ENCODE results near the gene MAGI1. TPM values are rescaled to one million over a fixed set of nuclear protein-coding genes. Genes with fewer than 3 reads are reported as not detected.

MAGI1 gene
- total RNA-seq, 3 donors from 2014 or later (not counting 1 experiment from before 2014, with no cell fraction given): not detected

GRCh38 chr3:65983100-65983499 lies 55.6 kb downstream of the MAGI1 start:
- Mint-ChIP-seq H3K4me1 (no peaks in the 10 kb centered on the region), H3K36me3 (no peaks in the 10 kb centered on the region), H3K9me3 (no peaks in the 10 kb centered on the region), H3K27me3 (ENCODE audit: low read depth in 2 of 2) (no peaks in the 10 kb centered on the region), H3K4me3 (no peak overlapping the region), H3K27ac (no peak overlapping the region)
- WGBS (ENCODE audit: insufficient coverage): 88% methylated on average over 1 of the region's 1 CpG
- no peak for DNase-seq
- Histone ChIP-seq H3K27ac (ENCODE audit: low read length) (no peak overlapping the region), H3K27me3 (ENCODE audit: control insufficient read depth, insufficient read depth, low read length) (no peaks in the 10 kb centered on the region), H3K4me3 (ENCODE audit: low read length) (no peak overlapping the region), H3K4me1 (ENCODE audit: control insufficient read depth, insufficient read depth, low read length) (no peaks in the 10 kb centered on the region), H3K9me3 (ENCODE audit: control insufficient read depth, insufficient read depth, low read length) (no peaks in the 10 kb centered on the region), H3K36me3 (ENCODE audit: control insufficient read depth, insufficient read depth, low read length) (no peaks in the 10 kb centered on the region)
- ATAC-seq: no peak
- TF ChIP-seq CTCF (IDR thresholded peaks at IDR 0.05): no peak
- intact Hi-C loops (cut with micrococcal nuclease): no loop called here

- TF ChIP-seq CTCF (IDR thresholded peaks at IDR 0.05): no peak
- no peaks in the 10 kb centered on the region for H3K27me3 ChIP-seq (ENCODE audit: control insufficient read depth, insufficient read depth, low read length)
- 91% methylated on average over 4 of the region's 4 CpGs for WGBS (ENCODE audit: insufficient coverage)
- DNase-seq (no peak), ATAC-seq (no peak)
- no peaks in the 10 kb centered on the region for H3K4me1 ChIP-seq (ENCODE audit: control insufficient read depth, insufficient read depth, low read length)
- Mint-ChIP-seq H3K4me3 (no peak overlapping the region), H3K27me3 (ENCODE audit: low read depth in 2 of 2) (no peaks in the 10 kb centered on the region), H3K36me3 (no peaks in the 10 kb centered on the region), H3K9me3 (peaks cover 0 to 4% of the 10 kb centered on the region in 2 donors), H3K27ac (no peak overlapping the region), H3K4me1 (no peaks in the 10 kb centered on the region)
- H3K36me3 ChIP-seq (ENCODE audit: control insufficient read depth, insufficient read depth, low read length): no peaks in the 10 kb centered on the region
- no peaks in the 10 kb centered on the region for H3K9me3 ChIP-seq (ENCODE audit: control insufficient read depth, insufficient read depth, low read length)
- intact Hi-C loops (cut with micrococcal nuclease): no loop called here
- no peak overlapping the region for H3K27ac ChIP-seq (ENCODE audit: low read length)
- no peak overlapping the region for H3K4me3 ChIP-seq (ENCODE audit: low read length)
Measured at GRCh38 chr3:65979731-65980130, 59.0 kb downstream of the MAGI1 start.

DNA sequence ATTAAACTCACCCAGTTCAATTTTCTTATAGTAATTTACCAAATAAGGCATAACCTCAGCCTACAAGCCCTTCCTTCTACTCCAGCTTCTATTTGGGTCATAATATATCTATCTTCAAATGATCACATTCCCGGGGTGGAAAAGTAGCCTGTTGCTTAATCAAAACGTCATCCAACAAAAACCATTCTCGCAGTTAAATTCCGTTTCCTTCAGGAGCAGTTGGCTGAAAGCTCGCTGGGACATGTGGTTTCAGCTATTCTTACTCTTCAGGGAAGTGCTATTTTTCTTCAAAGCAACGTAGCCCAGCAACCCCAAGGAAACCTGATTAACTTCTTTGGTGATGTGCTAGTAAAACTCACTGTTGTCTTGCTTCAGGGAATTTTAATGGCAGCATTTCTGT lies 59.6 kb downstream of the MAGI1 start:
- TF ChIP-seq CTCF (IDR thresholded peaks at IDR 0.05): no peak
- ATAC-seq (no peak), DNase-seq (no peak)
- H3K36me3 ChIP-seq (ENCODE audit: control insufficient read depth, insufficient read depth, low read length): no peaks in the 10 kb centered on the region
- WGBS (ENCODE audit: insufficient coverage): 70% methylated on average over 6 of the region's 6 CpGs
- H3K4me1 ChIP-seq (ENCODE audit: control insufficient read depth, insufficient read depth, low read length): no peaks in the 10 kb centered on the region
- H3K4me3 ChIP-seq (ENCODE audit: low read length): no peak overlapping the region
- intact Hi-C loops (cut with micrococcal nuclease): no loop called here
- H3K27ac ChIP-seq (ENCODE audit: low read length): no peak overlapping the region
- H3K9me3 Mint-ChIP-seq: peaks cover 0 to 4% of the 10 kb centered on the region in 2 donors
- H3K27me3 Mint-ChIP-seq (ENCODE audit: low read depth in 2 of 2): no peaks in the 10 kb centered on the region
- H3K4me3 Mint-ChIP-seq: no peak overlapping the region
- no peak overlapping the region for H3K27ac Mint-ChIP-seq
- no peaks in the 10 kb centered on the region for H3K27me3 ChIP-seq (ENCODE audit: control insufficient read depth, insufficient read depth, low read length)
- H3K9me3 ChIP-seq (ENCODE audit: control insufficient read depth, insufficient read depth, low read length): no peaks in the 10 kb centered on the region
- H3K36me3 Mint-ChIP-seq: no peaks in the 10 kb centered on the region
- H3K4me1 Mint-ChIP-seq: no peaks in the 10 kb centered on the region

GRCh38 chr3:65978116-65978515 lies 60.6 kb downstream of the MAGI1 start:
- ATAC-seq (no peak), DNase-seq (no peak)
- no peak for TF ChIP-seq CTCF (IDR thresholded peaks at IDR 0.05)

More at GRCh38 chr3:65978116-65978515, 60.6 kb downstream of the MAGI1 start:
- no peaks in the 10 kb centered on the region for H3K36me3 Mint-ChIP-seq
- H3K4me1 Mint-ChIP-seq: no peaks in the 10 kb centered on the region
- H3K27me3 Mint-ChIP-seq (ENCODE audit: low read depth in 2 of 2): no peaks in the 10 kb centered on the region
- Histone ChIP-seq H3K27me3 (ENCODE audit: control insufficient read depth, insufficient read depth, low read length) (no peaks in the 10 kb centered on the region), H3K36me3 (ENCODE audit: control insufficient read depth, insufficient read depth, low read length) (no peaks in the 10 kb centered on the region), H3K9me3 (ENCODE audit: control insufficient read depth, insufficient read depth, low read length) (no peaks in the 10 kb centered on the region), H3K4me3 (ENCODE audit: low read length) (no peak overlapping the region), H3K27ac (ENCODE audit: low read length) (no peak overlapping the region), H3K4me1 (ENCODE audit: control insufficient read depth, insufficient read depth, low read length) (no peaks in the 10 kb centered on the region)
- intact Hi-C loops (cut with micrococcal nuclease): no loop called here
- H3K9me3 Mint-ChIP-seq: peaks cover 0 to 4% of the 10 kb centered on the region in 2 donors
- H3K4me3 Mint-ChIP-seq: no peak overlapping the region
- no peak overlapping the region for H3K27ac Mint-ChIP-seq

Data from natural killer cell (primary cell).